GM23338 (cell line): ENCODE data around the gene PDZD7.
A peak's percentile ranks its signal among the peaks of the same experiment; 100 is the strongest.

Experiments used
- CREB1 ChIP-seq: fragments of 250-450 bp; sonication (Bioruptor Pico); IDR thresholded peaks from 2 replicates; pipeline ENCODE4 v1.5.0; 2020; ENCODE audit warnings: low read depth, mild to moderate bottlenecking, moderate library complexity
- CTCF ChIP-seq, 2 experiments: fragments of 200-600 bp in 1 of 2; sonication (generic) in 1 of 2; conservative IDR thresholded peaks; 2 replicates each; pipeline versions ENCODE4 v1.5.1 to v1.6.1; 2016 to 2017; ENCODE audit warnings: antibody characterized with exemption in 2 of 2, low read depth in 2 of 2, mild to moderate bottlenecking in 2 of 2, moderate library complexity in 1 of 2
- ETS1 ChIP-seq: IDR thresholded peaks from 2 replicates; pipeline ENCODE4 v1.6.1; 2016; ENCODE audit warnings: antibody characterized with exemption
- EZH2 ChIP-seq: fragments of 200-600 bp; sonication (generic); IDR thresholded peaks from one replicate; pipeline ENCODE4 v1.8.0; 2017; ENCODE audit warnings: antibody characterized with exemption, mild to moderate bottlenecking, low read depth; ENCODE audit not compliant: unreplicated experiment
- EZH2phosphoT487 ChIP-seq: fragments of 200-600 bp; sonication (generic); IDR thresholded peaks from one replicate; pipeline ENCODE4 v1.8.1; 2018; ENCODE audit warnings: antibody characterized with exemption; ENCODE audit not compliant: unreplicated experiment
- JUNB ChIP-seq: IDR thresholded peaks from one replicate; pipeline ENCODE4 v1.6.1; 2016; ENCODE audit warnings: antibody characterized with exemption; ENCODE audit not compliant: unreplicated experiment
- NANOG ChIP-seq: IDR thresholded peaks from 2 replicates; pipeline ENCODE4 v1.6.1; 2016; ENCODE audit warnings: antibody characterized with exemption, borderline replicate concordance
- POLR2AphosphoS5 ChIP-seq: IDR thresholded peaks from 2 replicates; pipeline ENCODE4 v1.6.1; 2016; ENCODE audit warnings: antibody characterized with exemption, low read depth
- REST ChIP-seq: IDR thresholded peaks from one replicate; pipeline ENCODE4 v1.6.1; 2018; ENCODE audit warnings: antibody characterized with exemption; ENCODE audit not compliant: unreplicated experiment
- STAT1 ChIP-seq: IDR thresholded peaks from one replicate; pipeline ENCODE4 v1.6.1; 2016; ENCODE audit warnings: antibody characterized with exemption; ENCODE audit not compliant: unreplicated experiment
- ZNF114 ChIP-seq: fragments of 250-450 bp; sonication (Bioruptor Pico); IDR thresholded peaks from 2 replicates; pipeline ENCODE4 v1.5.0; 2020; ENCODE audit warnings: mild to moderate bottlenecking, moderate library complexity
- ZNF331 ChIP-seq: fragments of 250-450 bp; sonication (Bioruptor Pico); IDR thresholded peaks from 2 replicates; pipeline ENCODE4 v1.5.0; 2020; ENCODE audit warnings: low read depth, mild to moderate bottlenecking, moderate library complexity
- ZNF462 ChIP-seq: fragments of 250-450 bp; sonication (Bioruptor Pico); IDR thresholded peaks from 2 replicates; pipeline ENCODE4 v1.5.0; 2020; ENCODE audit warnings: mild to moderate bottlenecking, moderate library complexity

GRCh38 chr10:101060036-101060950 lies 29.4 kb upstream of the PDZD7 start:
- TF ChIP-seq REST (no peak), CTCF (conservative IDR thresholded peaks at IDR 0.05; ENCODE audit: low read depth in 2 of 2) (peak; percentile 89 to 97), ETS1 (no peak), POLR2AphosphoS5 (no peak; the same call in none of the 2 replicates), CREB1 (CRISPR knock-in tag) (0 out of 2 replicates have a peak, but pooled peaks have one; percentile 30), EZH2 (peak; percentile 38), EZH2phosphoT487 (no peak), ZNF114 (no peak), NANOG (no peak), JUNB (no peak), ZNF331 (CRISPR knock-in tag) (no peak), STAT1 (no peak), ZNF462 (CRISPR knock-in tag) (no peak)
